H9 (cell line): ENCODE measurements around the gene RADX. TPM values are rescaled to one million over a fixed set of nuclear protein-coding genes. Genes with fewer than 3 reads are reported as not detected.

Experiments
- DNase-seq: peaks from one replicate; pipeline ENCODE4 v3.0.0-alpha.2; 2017
- H2AFZ ChIP-seq: one replicate; pipeline ENCODE4 v1.6.1; 2013; ENCODE audit warnings: mild to moderate bottlenecking, low read length, control low read depth, moderate library complexity
- H2AK5ac ChIP-seq: 2 replicates; pipeline ENCODE4 v1.6.1; 2013; ENCODE audit warnings: low read length, control low read depth, mixed read lengths; ENCODE audit not compliant: insufficient read length
- H2BK120ac ChIP-seq: one replicate; pipeline ENCODE4 v1.6.1; 2013; ENCODE audit warnings: low read depth, mild to moderate bottlenecking, low read length, control low read depth, inconsistent platforms; ENCODE audit not compliant: poor library complexity, severe bottlenecking
- H2BK12ac ChIP-seq: 2 replicates; pipeline ENCODE4 v1.6.1; 2013; ENCODE audit warnings: low read length, control low read depth, mixed read lengths, low read depth; ENCODE audit not compliant: insufficient read length
- H2BK15ac ChIP-seq: 2 replicates; pipeline ENCODE4 v1.6.1; 2013; ENCODE audit warnings: low read depth, low read length, control low read depth
- H2BK20ac ChIP-seq: one replicate; pipeline ENCODE4 v1.6.1; 2013; ENCODE audit warnings: low read depth, mild to moderate bottlenecking, low read length, control low read depth, inconsistent platforms; ENCODE audit not compliant: poor library complexity, severe bottlenecking
- H2BK5ac ChIP-seq: 2 replicates; pipeline ENCODE4 v1.6.1; 2013; ENCODE audit warnings: low read length, control low read depth, mixed read lengths; ENCODE audit not compliant: insufficient read length
- H3K14ac ChIP-seq: 2 replicates; pipeline ENCODE4 v1.6.1; 2013; ENCODE audit warnings: low read length, control low read depth; ENCODE audit not compliant: insufficient read depth
- H3K18ac ChIP-seq: 2 replicates; pipeline ENCODE4 v1.6.1; 2013; ENCODE audit warnings: low read depth, mild to moderate bottlenecking, mixed read lengths, low read length, control low read depth; ENCODE audit not compliant: insufficient read length
- H3K23ac ChIP-seq: 2 replicates; pipeline ENCODE4 v1.6.1; 2013; ENCODE audit warnings: low read length, control low read depth, mixed read lengths, low read depth; ENCODE audit not compliant: insufficient read length
- H3K23me2 ChIP-seq: 2 replicates; pipeline ENCODE4 v1.6.1; 2013; ENCODE audit warnings: low read depth, mild to moderate bottlenecking, mixed read lengths, low read length, control low read depth; ENCODE audit not compliant: insufficient read length, poor library complexity, severe bottlenecking
- H3K27ac ChIP-seq: 2 replicates; pipeline ENCODE4 v1.5.1; 2013; ENCODE audit warnings: low read length, control low read depth, mixed read lengths, low read depth; ENCODE audit not compliant: insufficient read length
- H3K27me3 ChIP-seq: 2 replicates; pipeline ENCODE4 v1.6.1; 2013; ENCODE audit warnings: low read length, control low read depth, inconsistent platforms; ENCODE audit not compliant: insufficient read depth
- H3K4ac ChIP-seq: 2 replicates; pipeline ENCODE4 v1.6.1; 2013; ENCODE audit warnings: low read depth, mild to moderate bottlenecking, control low read depth, inconsistent platforms, low read length, moderate library complexity
- H3K4me1 ChIP-seq: 2 replicates; pipeline ENCODE4 v1.6.1; 2013; ENCODE audit warnings: low read length, control low read depth, inconsistent platforms; ENCODE audit not compliant: insufficient read depth
- H3K4me2 ChIP-seq: 2 replicates; pipeline ENCODE4 v1.6.1; 2013; ENCODE audit warnings: low read length, control low read depth, mixed read lengths; ENCODE audit not compliant: insufficient read length, insufficient read depth
- H3K56ac ChIP-seq: 2 replicates; pipeline ENCODE4 v1.6.1; 2013; ENCODE audit warnings: low read depth, mild to moderate bottlenecking, mixed read lengths, low read length, control low read depth; ENCODE audit not compliant: insufficient read length
- H3K79me1 ChIP-seq: 2 replicates; pipeline ENCODE4 v1.6.1; 2013; ENCODE audit warnings: low read depth, mild to moderate bottlenecking, moderate library complexity, low read length, control low read depth, inconsistent platforms; ENCODE audit not compliant: insufficient read depth, poor library complexity, severe bottlenecking
- H3K79me2 ChIP-seq: 2 replicates; pipeline ENCODE4 v1.6.1; 2013; ENCODE audit warnings: low read length, control low read depth, inconsistent platforms; ENCODE audit not compliant: insufficient read depth
- H3K9ac ChIP-seq: 2 replicates; pipeline ENCODE4 v1.6.1; 2013; ENCODE audit warnings: low read length, control low read depth, mixed read lengths; ENCODE audit not compliant: insufficient read length; ENCODE audit errors: extremely low read depth
- H3K9me3 ChIP-seq: one replicate; pipeline ENCODE4 v1.6.1; 2013; ENCODE audit warnings: low read depth, low read length, inconsistent platforms; ENCODE audit not compliant: control insufficient read depth
- H3T11ph ChIP-seq: one replicate; pipeline ENCODE4 v1.6.1; 2013; ENCODE audit warnings: mild to moderate bottlenecking, low read length, control low read depth, inconsistent platforms
- H4K20me1 ChIP-seq: one replicate; pipeline ENCODE4 v1.6.1; 2013; ENCODE audit not compliant: control insufficient read depth, insufficient read length, insufficient read depth
- H4K5ac ChIP-seq: 2 replicates; pipeline ENCODE4 v1.6.1; 2013; ENCODE audit warnings: low read depth, mild to moderate bottlenecking, mixed read lengths, low read length, control low read depth; ENCODE audit not compliant: insufficient read length
- H4K8ac ChIP-seq: replicated peaks from 2 replicates; pipeline ENCODE4 v1.6.1; 2013; ENCODE audit warnings: low read length, control low read depth, mixed read lengths, low read depth; ENCODE audit not compliant: insufficient read length
- H4K91ac ChIP-seq: 2 replicates; pipeline ENCODE4 v1.6.1; 2013; ENCODE audit warnings: low read depth, mild to moderate bottlenecking, moderate library complexity, mixed read lengths, low read length, control low read depth; ENCODE audit not compliant: insufficient read length
- H3K27ac Mint-ChIP-seq, 3 experiments: 2 replicates in 2 of 3; 3 replicates in 1 of 3; pipeline ENCODE4 v1.8.0; 2020 to 2021; ENCODE audit warnings: mixed read lengths in 3 of 3, mild to moderate bottlenecking in 1 of 3, moderate library complexity in 1 of 3
- H3K27me3 Mint-ChIP-seq: 2 replicates; pipeline ENCODE4 v1.8.0; 2021; ENCODE audit warnings: low read depth, mild to moderate bottlenecking, moderate library complexity, mixed read lengths
- H3K36me3 Mint-ChIP-seq, 3 experiments: 2 replicates in 2 of 3; 3 replicates in 1 of 3; pipeline ENCODE4 v1.8.0; 2020 to 2021; ENCODE audit warnings: low read depth in 3 of 3, mixed read lengths in 3 of 3; ENCODE audit not compliant: insufficient read depth in 1 of 3
- H3K4me1 Mint-ChIP-seq, 2 experiments: 2 replicates each; pipeline ENCODE4 v1.8.0; 2020; ENCODE audit warnings: mixed read lengths in 2 of 2
- H3K4me3 Mint-ChIP-seq, 2 experiments: 2 replicates in 1 of 2; 3 replicates in 1 of 2; pipeline ENCODE4 v1.8.0; 2020 to 2021; ENCODE audit warnings: mild to moderate bottlenecking in 2 of 2, mixed read lengths in 2 of 2, moderate library complexity in 1 of 2
- H3K9me3 Mint-ChIP-seq, 2 experiments: 2 replicates in 1 of 2; 3 replicates in 1 of 2; pipeline ENCODE4 v1.8.0; 2020; ENCODE audit warnings: mild to moderate bottlenecking in 2 of 2, mixed read lengths in 2 of 2, moderate library complexity in 1 of 2
- WGBS: extraction: QIAGEN DNeasy Blood & Tissue Kit; methylation state at CpG from one replicate; pipeline ENCODE4 v1.1.7; 2013; ENCODE audit warnings: missing lambda C conversion rate, low lambda C conversion rate, mixed read lengths; ENCODE audit not compliant: insufficient read length; ENCODE audit errors: extremely low coverage; 5-methylcytosine and 5-hydroxymethylcytosine counted together
- total RNA-seq: library from RNA; stranded (reverse); gene quantifications from 2 replicates; pipeline ENCODE4 v1.2.1, GENCODE V29; 2021
- TF ChIP-seq, protein P1 (sequence below): fragments of 200-600 bp; sonication (generic); conservative IDR thresholded peaks from 3 replicates; pipeline ENCODE4 v1.8.0; 2021; ENCODE audit warnings: antibody characterized with exemption, mild to moderate bottlenecking

The RADX gene
- total RNA-seq, 1 experiment from 2014 or later, result 1.5 TPM

DNA sequence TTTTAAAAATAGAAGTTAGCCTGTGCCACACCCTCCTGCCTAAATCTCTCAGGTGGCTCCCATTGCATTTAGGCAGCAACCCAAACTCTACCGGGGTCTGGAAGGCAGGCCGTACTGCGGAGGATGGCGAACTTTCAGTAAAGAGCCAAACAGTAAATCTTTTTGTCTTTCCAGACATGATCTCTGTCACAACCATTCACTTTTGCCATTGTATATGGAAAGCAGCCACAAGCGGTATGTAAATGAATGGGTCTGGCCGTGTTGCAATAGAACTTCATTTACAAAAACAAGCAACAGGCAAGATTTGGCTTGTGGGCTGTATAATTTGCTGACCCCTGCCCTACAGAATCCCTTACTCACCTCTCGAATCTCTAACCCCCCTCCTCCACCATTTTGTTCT is 3.3 kb downstream of the RADX start:
- Histone ChIP-seq H2AFZ (no peak overlapping the region), H2BK5ac (no peak overlapping the region), H4K5ac (no peak overlapping the region), H3K9ac (no peak overlapping the region), H3K23ac (no peak overlapping the region), H3K27me3 (no peaks in the 10 kb centered on the region), H3T11ph (no peak overlapping the region), H3K4me2 (no peak overlapping the region), H3K4me1 (no peaks in the 10 kb centered on the region), H3K18ac (no peak overlapping the region), H2BK20ac (no peak overlapping the region), H3K56ac (no peak overlapping the region), H2AK5ac (no peak overlapping the region), H2BK12ac (no peak overlapping the region), H2BK120ac (no peak overlapping the region), H3K79me2 (no peaks in the 10 kb centered on the region), H3K79me1 (no peaks in the 10 kb centered on the region), H3K9me3 (no peaks in the 10 kb centered on the region), H4K8ac (no peak overlapping the region), H3K27ac (no peak overlapping the region), H3K4ac (no peak overlapping the region), H2BK15ac (no peak overlapping the region), H3K23me2 (peaks cover 4% of the 10 kb centered on the region), H4K91ac (no peak overlapping the region), H4K20me1 (no peaks in the 10 kb centered on the region), H3K14ac (no peak overlapping the region)
- Mint-ChIP-seq H3K4me3 (peak overlapping the region in 1 of 2 experiments; percentile 21; a peak in 1 of 5 replicates), H3K4me1 (peaks cover 10 to 17% of the 10 kb centered on the region in 2 experiments), H3K27me3 (peaks cover 28% of the 10 kb centered on the region), H3K9me3 (peaks cover 0 to 58% of the 10 kb centered on the region in 2 experiments; a peak in 2 of 5 replicates), H3K36me3 (no peaks in the 10 kb centered on the region; a peak in 1 of 7 replicates), H3K27ac (peak overlapping the region in 1 of 3 experiments; percentile 50; a peak in 1 of 7 replicates)
- WGBS, result no CpG with 5 or more reads among the region's 7 CpGs
- no peak for DNase-seq
- TF ChIP-seq, protein P1, sequence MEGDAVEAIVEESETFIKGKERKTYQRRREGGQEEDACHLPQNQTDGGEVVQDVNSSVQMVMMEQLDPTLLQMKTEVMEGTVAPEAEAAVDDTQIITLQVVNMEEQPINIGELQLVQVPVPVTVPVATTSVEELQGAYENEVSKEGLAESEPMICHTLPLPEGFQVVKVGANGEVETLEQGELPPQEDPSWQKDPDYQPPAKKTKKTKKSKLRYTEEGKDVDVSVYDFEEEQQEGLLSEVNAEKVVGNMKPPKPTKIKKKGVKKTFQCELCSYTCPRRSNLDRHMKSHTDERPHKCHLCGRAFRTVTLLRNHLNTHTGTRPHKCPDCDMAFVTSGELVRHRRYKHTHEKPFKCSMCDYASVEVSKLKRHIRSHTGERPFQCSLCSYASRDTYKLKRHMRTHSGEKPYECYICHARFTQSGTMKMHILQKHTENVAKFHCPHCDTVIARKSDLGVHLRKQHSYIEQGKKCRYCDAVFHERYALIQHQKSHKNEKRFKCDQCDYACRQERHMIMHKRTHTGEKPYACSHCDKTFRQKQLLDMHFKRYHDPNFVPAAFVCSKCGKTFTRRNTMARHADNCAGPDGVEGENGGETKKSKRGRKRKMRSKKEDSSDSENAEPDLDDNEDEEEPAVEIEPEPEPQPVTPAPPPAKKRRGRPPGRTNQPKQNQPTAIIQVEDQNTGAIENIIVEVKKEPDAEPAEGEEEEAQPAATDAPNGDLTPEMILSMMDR, result no peak
